HL-60 (cell line): ENCODE measurements around the gene PTTG2.

ENCODE experiments used
- DNase-seq, 2 experiments: peaks; one replicate each; pipeline ENCODE4 v3.0.0-alpha.2; 2010 to 2020; ENCODE audit warnings: low read depth in 1 of 2, low spot score in 1 of 2
- H3K27ac ChIP-seq: fragments of 250-450 bp; sonication (Bioruptor Pico); replicated peaks from 2 replicates; pipeline ENCODE4 v1.5.1; 2020; ENCODE audit warnings: mild to moderate bottlenecking, moderate library complexity
- H3K27me3 ChIP-seq: fragments of 250-450 bp; sonication (Bioruptor Pico); 2 replicates; pipeline ENCODE4 v1.5.1; 2021; ENCODE audit warnings: mild to moderate bottlenecking, moderate library complexity; ENCODE audit not compliant: insufficient read depth, poor library complexity, severe bottlenecking
- H3K4me3 ChIP-seq: replicated peaks from 2 replicates; pipeline ENCODE4 v1.5.1; 2011; ENCODE audit warnings: mild to moderate bottlenecking, control low read depth, low read length; ENCODE audit not compliant: insufficient read depth
- GABPA ChIP-seq: IDR thresholded peaks from 2 replicates; pipeline ENCODE4 v1.6.1; 2012; ENCODE audit warnings: low read depth
- POLR2AphosphoS5 ChIP-seq: IDR thresholded peaks from 2 replicates; pipeline ENCODE4 v1.6.1; 2012; ENCODE audit warnings: low read depth
- SPI1 ChIP-seq: IDR thresholded peaks from 2 replicates; pipeline ENCODE4 v1.6.1; 2012; ENCODE audit warnings: low read depth, mild to moderate bottlenecking, borderline replicate concordance
- TF ChIP-seq, protein P1 (sequence below): IDR thresholded peaks from 2 replicates; pipeline ENCODE4 v1.6.1; 2012; ENCODE audit warnings: low read depth; ENCODE audit not compliant: insufficient replicate concordance
- TF ChIP-seq, protein P2 (sequence below): IDR thresholded peaks from one replicate; pipeline ENCODE4 v1.5.1; 2011; ENCODE audit warnings: low read length, control low read depth, inconsistent platforms; ENCODE audit not compliant: insufficient read depth

PTTG2 gene

DNA sequence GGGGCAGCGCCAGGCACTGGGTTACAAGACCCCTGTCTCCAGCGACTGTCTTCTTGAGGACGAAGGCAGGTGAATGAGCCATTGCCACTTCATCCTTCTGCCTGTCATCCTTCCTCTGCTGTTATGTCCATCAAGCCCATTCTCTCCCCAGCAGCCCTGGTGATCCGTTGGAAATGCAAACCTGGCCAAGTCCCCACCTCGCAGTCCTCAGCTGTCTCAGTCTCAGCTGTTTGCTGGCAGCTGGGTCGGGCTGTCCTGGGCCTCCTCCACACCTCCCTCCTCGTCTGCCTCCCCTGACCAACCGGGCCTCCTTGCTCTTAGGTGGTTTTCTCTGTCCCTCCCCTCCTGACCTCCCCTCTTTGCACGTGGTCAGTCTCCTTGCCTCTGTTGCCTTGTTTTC, 38.0 kb downstream of the PTTG2 start:
- DNase-seq = no peak
- no peak overlapping the region for H3K27ac ChIP-seq

DNA sequence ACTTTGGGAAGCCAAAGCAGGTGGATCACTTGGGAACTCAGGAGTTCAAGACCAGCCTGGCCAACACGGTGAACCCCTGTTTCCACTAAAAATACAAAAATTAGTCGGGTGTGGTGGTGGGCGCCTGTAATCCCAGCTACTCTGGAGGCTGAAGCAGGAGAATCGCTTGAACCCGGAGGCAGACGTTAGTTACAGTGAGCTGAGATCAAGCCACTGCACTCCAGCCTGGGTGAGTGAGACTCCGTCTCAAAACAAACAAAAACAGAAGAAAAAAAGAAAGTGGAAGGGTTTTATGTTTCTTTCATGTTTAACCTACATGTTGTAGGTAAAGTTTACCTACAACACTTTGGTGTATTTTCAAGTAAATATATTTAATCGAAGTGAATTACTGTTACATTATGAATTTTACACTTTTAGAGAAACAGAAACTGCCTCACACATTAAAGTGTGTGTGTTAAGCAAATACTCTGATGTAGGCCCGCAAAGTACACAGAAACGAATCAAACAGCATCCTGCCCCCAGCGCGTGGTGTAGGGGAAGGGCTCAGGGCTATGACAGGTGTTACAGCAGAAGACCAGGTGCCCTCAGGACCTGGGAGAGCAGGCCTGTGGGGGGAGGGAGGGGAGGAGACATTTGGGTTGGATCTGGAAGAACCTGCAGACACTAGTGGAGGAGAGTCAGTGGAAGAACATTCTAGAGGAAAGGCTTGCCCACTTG, 39.0 kb downstream of the PTTG2 start:
- DNase-seq = no peak
- TF ChIP-seq SPI1 (no peak), GABPA (no peak), POLR2AphosphoS5 (no peak)
- TF ChIP-seq, protein P1, sequence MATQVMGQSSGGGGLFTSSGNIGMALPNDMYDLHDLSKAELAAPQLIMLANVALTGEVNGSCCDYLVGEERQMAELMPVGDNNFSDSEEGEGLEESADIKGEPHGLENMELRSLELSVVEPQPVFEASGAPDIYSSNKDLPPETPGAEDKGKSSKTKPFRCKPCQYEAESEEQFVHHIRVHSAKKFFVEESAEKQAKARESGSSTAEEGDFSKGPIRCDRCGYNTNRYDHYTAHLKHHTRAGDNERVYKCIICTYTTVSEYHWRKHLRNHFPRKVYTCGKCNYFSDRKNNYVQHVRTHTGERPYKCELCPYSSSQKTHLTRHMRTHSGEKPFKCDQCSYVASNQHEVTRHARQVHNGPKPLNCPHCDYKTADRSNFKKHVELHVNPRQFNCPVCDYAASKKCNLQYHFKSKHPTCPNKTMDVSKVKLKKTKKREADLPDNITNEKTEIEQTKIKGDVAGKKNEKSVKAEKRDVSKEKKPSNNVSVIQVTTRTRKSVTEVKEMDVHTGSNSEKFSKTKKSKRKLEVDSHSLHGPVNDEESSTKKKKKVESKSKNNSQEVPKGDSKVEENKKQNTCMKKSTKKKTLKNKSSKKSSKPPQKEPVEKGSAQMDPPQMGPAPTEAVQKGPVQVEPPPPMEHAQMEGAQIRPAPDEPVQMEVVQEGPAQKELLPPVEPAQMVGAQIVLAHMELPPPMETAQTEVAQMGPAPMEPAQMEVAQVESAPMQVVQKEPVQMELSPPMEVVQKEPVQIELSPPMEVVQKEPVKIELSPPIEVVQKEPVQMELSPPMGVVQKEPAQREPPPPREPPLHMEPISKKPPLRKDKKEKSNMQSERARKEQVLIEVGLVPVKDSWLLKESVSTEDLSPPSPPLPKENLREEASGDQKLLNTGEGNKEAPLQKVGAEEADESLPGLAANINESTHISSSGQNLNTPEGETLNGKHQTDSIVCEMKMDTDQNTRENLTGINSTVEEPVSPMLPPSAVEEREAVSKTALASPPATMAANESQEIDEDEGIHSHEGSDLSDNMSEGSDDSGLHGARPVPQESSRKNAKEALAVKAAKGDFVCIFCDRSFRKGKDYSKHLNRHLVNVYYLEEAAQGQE = no peak
- TF ChIP-seq, protein P2, sequence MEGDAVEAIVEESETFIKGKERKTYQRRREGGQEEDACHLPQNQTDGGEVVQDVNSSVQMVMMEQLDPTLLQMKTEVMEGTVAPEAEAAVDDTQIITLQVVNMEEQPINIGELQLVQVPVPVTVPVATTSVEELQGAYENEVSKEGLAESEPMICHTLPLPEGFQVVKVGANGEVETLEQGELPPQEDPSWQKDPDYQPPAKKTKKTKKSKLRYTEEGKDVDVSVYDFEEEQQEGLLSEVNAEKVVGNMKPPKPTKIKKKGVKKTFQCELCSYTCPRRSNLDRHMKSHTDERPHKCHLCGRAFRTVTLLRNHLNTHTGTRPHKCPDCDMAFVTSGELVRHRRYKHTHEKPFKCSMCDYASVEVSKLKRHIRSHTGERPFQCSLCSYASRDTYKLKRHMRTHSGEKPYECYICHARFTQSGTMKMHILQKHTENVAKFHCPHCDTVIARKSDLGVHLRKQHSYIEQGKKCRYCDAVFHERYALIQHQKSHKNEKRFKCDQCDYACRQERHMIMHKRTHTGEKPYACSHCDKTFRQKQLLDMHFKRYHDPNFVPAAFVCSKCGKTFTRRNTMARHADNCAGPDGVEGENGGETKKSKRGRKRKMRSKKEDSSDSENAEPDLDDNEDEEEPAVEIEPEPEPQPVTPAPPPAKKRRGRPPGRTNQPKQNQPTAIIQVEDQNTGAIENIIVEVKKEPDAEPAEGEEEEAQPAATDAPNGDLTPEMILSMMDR = no peak
- Histone ChIP-seq H3K27ac (no peak overlapping the region), H3K27me3 (no peaks in the 10 kb centered on the region), H3K4me3 (no peak overlapping the region)

More for the DNA sequence above, 38.0 kb downstream of the PTTG2 start:
- Histone ChIP-seq H3K27me3 (no peaks in the 10 kb centered on the region), H3K4me3 (no peak overlapping the region)
- TF ChIP-seq POLR2AphosphoS5 (no peak), GABPA (no peak), SPI1 (no peak)
- TF ChIP-seq, protein P1 = no peak
- TF ChIP-seq, protein P2 = no peak

- no peaks in the 10 kb centered on the region for H3K27me3 ChIP-seq
- H3K27ac ChIP-seq = no peak overlapping the region
- no peak for DNase-seq
- TF ChIP-seq SPI1 = no peak
- TF ChIP-seq POLR2AphosphoS5 = no peak
- TF ChIP-seq, protein P2 = no peak
- TF ChIP-seq, protein P1 = no peak
- no peak for TF ChIP-seq GABPA
- no peak overlapping the region for H3K4me3 ChIP-seq
Observed at GRCh38 chr4:37999965-38000364, 39.8 kb downstream of the PTTG2 start.
